T follicular helper cell (primary cell): ENCODE data around the gene GNAZ.

Experiments
- DNase-seq: peaks from one replicate; pipeline ENCODE4 v3.0.0-alpha.2; 2020; ENCODE audit warnings: low read depth

The GNAZ gene

GRCh38 chr22:23155143-23155542 is 84.8 kb downstream of the GNAZ start:
- DNase-seq = no peak

- DNase-seq = no peak
Observed at GRCh38 chr22:23155831-23156230, 85.5 kb downstream of the GNAZ start.

GRCh38 chr22:23156286-23156685 is 86.0 kb downstream of the GNAZ start:
- no peak for DNase-seq

GRCh38 chr22:23157560-23158515 is 87.5 kb downstream of the GNAZ start:
- no peak for DNase-seq

GRCh38 chr22:23158516-23159290 is 88.4 kb downstream of the GNAZ start:
- DNase-seq = no peak

- no peak for DNase-seq
Observed at GRCh38 chr22:23159291-23159630, 88.9 kb downstream of the GNAZ start.

- no peak for DNase-seq
Observed at GRCh38 chr22:23161029-23161428, 90.7 kb downstream of the GNAZ start.

- no peak for DNase-seq
Observed at GRCh38 chr22:23161574-23161973, 91.3 kb downstream of the GNAZ start.

GRCh38 chr22:23163665-23164064 is 93.3 kb downstream of the GNAZ start:
- no peak for DNase-seq

GRCh38 chr22:23164091-23164490 is 93.8 kb downstream of the GNAZ start:
- no peak for DNase-seq

- no peak for DNase-seq
Observed at GRCh38 chr22:23166042-23166831, 95.9 kb downstream of the GNAZ start.

- DNase-seq = no peak
Observed at GRCh38 chr22:23166841-23167616, 96.7 kb downstream of the GNAZ start.

- DNase-seq = no peak
Observed at GRCh38 chr22:23168391-23169042, 98.2 kb downstream of the GNAZ start.

- DNase-seq = no peak
Observed at GRCh38 chr22:23169043-23169406, 98.7 kb downstream of the GNAZ start.
